ENCODE results near the gene TBX5.

TBX5 gene

GRCh38 chr12:114405519-114406271 lies at the start of gene TBX5:
Gene TBX5, minus strand, starts transcription at chr12:114406144. Its CDS starts 2,246 bp downstream, at chr12:114403898.
- DNase-seq (ENCODE audit: low spot score) = no peak

GRCh38 chr12:114451657-114452056 lies 45.7 kb upstream of the TBX5 start:
- DNase-seq (ENCODE audit: low spot score) = no peak

- no peak for DNase-seq (ENCODE audit: low spot score)
Observed at GRCh38 chr12:114450515-114451300, 44.8 kb upstream of the TBX5 start.

- DNase-seq (ENCODE audit: low spot score) = no peak
Observed at GRCh38 chr12:114450019-114450418, 44.1 kb upstream of the TBX5 start.

GRCh38 chr12:114448618-114448933 lies 42.6 kb upstream of the TBX5 start:
- DNase-seq (ENCODE audit: low spot score) = no peak

- no peak for DNase-seq (ENCODE audit: low spot score)
Observed at GRCh38 chr12:114447799-114448617, 42.1 kb upstream of the TBX5 start.

GRCh38 chr12:114447274-114447716 lies 41.4 kb upstream of the TBX5 start:
- no peak for DNase-seq (ENCODE audit: low spot score)

- DNase-seq (ENCODE audit: low spot score) = no peak
Observed at GRCh38 chr12:114445401-114446323, 39.7 kb upstream of the TBX5 start.

GRCh38 chr12:114444422-114445279 lies 38.7 kb upstream of the TBX5 start:
- DNase-seq (ENCODE audit: low spot score) = no peak

GRCh38 chr12:114443607-114444421 lies 37.9 kb upstream of the TBX5 start:
- no peak for DNase-seq (ENCODE audit: low spot score)

GRCh38 chr12:114442578-114442977 lies 36.6 kb upstream of the TBX5 start:
- DNase-seq (ENCODE audit: low spot score) = no peak

GRCh38 chr12:114441545-114441944 lies 35.6 kb upstream of the TBX5 start:
- DNase-seq (ENCODE audit: low spot score) = no peak

GRCh38 chr12:114441039-114441383 lies 35.1 kb upstream of the TBX5 start:
- DNase-seq (ENCODE audit: low spot score) = no peak

GRCh38 chr12:114440270-114441038 lies 34.5 kb upstream of the TBX5 start:
- DNase-seq (ENCODE audit: low spot score) = no peak

GRCh38 chr12:114439817-114440216 lies 33.9 kb upstream of the TBX5 start:
- no peak for DNase-seq (ENCODE audit: low spot score)

- DNase-seq (ENCODE audit: low spot score) = no peak
Observed at GRCh38 chr12:114439261-114439683, 33.3 kb upstream of the TBX5 start.

- no peak for DNase-seq (ENCODE audit: low spot score)
Observed at GRCh38 chr12:114438635-114439256, 32.8 kb upstream of the TBX5 start.

- DNase-seq (ENCODE audit: low spot score) = no peak
Observed at GRCh38 chr12:114434341-114434740, 28.4 kb upstream of the TBX5 start.

Measured in CD4-positive, alpha-beta T cell treated with Interleukin-2 at 100 ng/mL for 4 hours (primary cell).